BE2C (cell line): ENCODE results near the gene GBA2.

Experiments used
- DNase-seq: peaks from one replicate; pipeline ENCODE4 v3.0.0-alpha.2; 2020
- H3K27me3 ChIP-seq: fragments of 250-450 bp; sonication (Bioruptor Pico); 2 replicates; pipeline ENCODE4 v1.5.1; 2020; ENCODE audit warnings: mild to moderate bottlenecking
- H3K36me3 ChIP-seq: fragments of 250-450 bp; sonication (Bioruptor Pico); 2 replicates; pipeline ENCODE4 v1.5.1; 2020; ENCODE audit warnings: mild to moderate bottlenecking
- H3K4me1 ChIP-seq: fragments of 250-450 bp; sonication (Bioruptor Pico); 2 replicates; pipeline ENCODE4 v1.5.1; 2020
- H3K4me3 ChIP-seq: 2 replicates; pipeline ENCODE4 v1.5.1; 2011; ENCODE audit warnings: low read depth, low read length
- H3K9me3 ChIP-seq: fragments of 250-450 bp; sonication (Bioruptor Pico); 2 replicates; pipeline ENCODE4 v1.5.1; 2020
- CTCF ChIP-seq: IDR thresholded peaks from 2 replicates; pipeline ENCODE4 v1.5.1; 2012; ENCODE audit warnings: mild to moderate bottlenecking, low read depth, low read length

GBA2 gene

GRCh38 chr9:35756275-35757225 lies 7.5 kb upstream of the GBA2 start:
- peak; percentile 76 for DNase-seq
- no peaks in the 10 kb centered on the region for H3K27me3 ChIP-seq
- H3K9me3 ChIP-seq = no peaks in the 10 kb centered on the region
- TF ChIP-seq CTCF = peak; percentile 63
- peak overlapping the region; percentile 80 for H3K4me3 ChIP-seq
- H3K4me1 ChIP-seq = no peaks in the 10 kb centered on the region
- peaks cover 10% of the 10 kb centered on the region for H3K36me3 ChIP-seq

DNA sequence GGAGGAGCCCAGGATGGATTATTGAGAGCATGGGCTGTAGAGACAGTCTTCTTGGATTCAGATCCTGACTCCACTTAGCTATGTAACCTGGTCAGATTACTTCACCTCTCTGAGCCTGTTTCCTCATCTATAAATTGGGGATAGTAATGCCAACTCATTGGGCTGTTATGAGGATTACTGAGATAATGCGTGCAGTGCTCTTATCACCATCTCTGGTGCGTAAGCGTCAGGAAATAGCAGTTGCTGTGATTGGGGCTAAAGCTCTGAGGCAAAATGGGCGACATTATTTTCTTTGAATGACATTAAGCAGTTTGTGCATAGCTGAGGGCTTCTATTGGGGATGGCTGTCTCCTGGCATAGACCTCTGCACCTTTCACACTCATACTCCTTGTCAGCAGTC lies 6.0 kb upstream of the GBA2 start:
- Histone ChIP-seq H3K27me3 (no peaks in the 10 kb centered on the region), H3K36me3 (peaks cover 10% of the 10 kb centered on the region), H3K4me1 (no peaks in the 10 kb centered on the region), H3K9me3 (no peaks in the 10 kb centered on the region), H3K4me3 (no peak overlapping the region)
- DNase-seq = no peak
- no peak for TF ChIP-seq CTCF

- Histone ChIP-seq H3K27me3 (no peaks in the 10 kb centered on the region), H3K4me3 (no peak within 1 kb of the TSS), H3K36me3 (peaks cover 10% of the 10 kb centered on the region), H3K9me3 (no peaks in the 10 kb centered on the region), H3K4me1 (no peaks in the 10 kb centered on the region)
- no peak for TF ChIP-seq CTCF
- DNase-seq = no peak
Observed at GRCh38 chr9:35754264-35754663, 5.2 kb upstream of the GBA2 start, which contains the start of gene MSMP. TSS of gene MSMP (minus strand) at chr9:35754276. CDS start at chr9:35754129, 147 bp downstream.

GRCh38 chr9:35753466-35753865 lies 4.4 kb upstream of the GBA2 start:
- no peak for DNase-seq
- no peak overlapping the region for H3K4me3 ChIP-seq
- peaks cover 10% of the 10 kb centered on the region for H3K36me3 ChIP-seq
- no peaks in the 10 kb centered on the region for H3K9me3 ChIP-seq
- H3K4me1 ChIP-seq = no peaks in the 10 kb centered on the region
- H3K27me3 ChIP-seq = no peaks in the 10 kb centered on the region
- no peak for TF ChIP-seq CTCF

GRCh38 chr9:35750256-35750531 lies 1.2 kb upstream of the GBA2 start:
- Histone ChIP-seq H3K27me3 (no peaks in the 10 kb centered on the region), H3K4me3 (peak overlapping the region; percentile 92), H3K36me3 (peaks cover 10% of the 10 kb centered on the region), H3K9me3 (no peaks in the 10 kb centered on the region), H3K4me1 (peaks cover 3% of the 10 kb centered on the region)
- no peak for TF ChIP-seq CTCF
- DNase-seq = no peak

- DNase-seq = no peak
- Histone ChIP-seq H3K4me1 (peaks cover 3% of the 10 kb centered on the region), H3K9me3 (no peaks in the 10 kb centered on the region), H3K4me3 (peak overlapping the region; percentile 92), H3K36me3 (peaks cover 12% of the 10 kb centered on the region), H3K27me3 (no peaks in the 10 kb centered on the region)
- TF ChIP-seq CTCF = no peak
Observed at GRCh38 chr9:35749515-35750255, 657 bp upstream of the GBA2 start.
